Loucy (cell line): ENCODE measurements around the gene USP9Y.

Source experiments
- CTCF ChIP-seq: fragments of 200-600 bp; sonication (generic); conservative IDR thresholded peaks from 2 replicates; pipeline ENCODE4 v1.5.1; 2014; ENCODE audit warnings: mild to moderate bottlenecking, antibody characterized with exemption, low read length
- EZH2phosphoT487 ChIP-seq: fragments of 200-600 bp; IDR thresholded peaks from 2 replicates; pipeline ENCODE4 v1.6.1; 2018; ENCODE audit warnings: antibody characterized with exemption, mild to moderate bottlenecking, moderate library complexity, borderline replicate concordance

DNA sequence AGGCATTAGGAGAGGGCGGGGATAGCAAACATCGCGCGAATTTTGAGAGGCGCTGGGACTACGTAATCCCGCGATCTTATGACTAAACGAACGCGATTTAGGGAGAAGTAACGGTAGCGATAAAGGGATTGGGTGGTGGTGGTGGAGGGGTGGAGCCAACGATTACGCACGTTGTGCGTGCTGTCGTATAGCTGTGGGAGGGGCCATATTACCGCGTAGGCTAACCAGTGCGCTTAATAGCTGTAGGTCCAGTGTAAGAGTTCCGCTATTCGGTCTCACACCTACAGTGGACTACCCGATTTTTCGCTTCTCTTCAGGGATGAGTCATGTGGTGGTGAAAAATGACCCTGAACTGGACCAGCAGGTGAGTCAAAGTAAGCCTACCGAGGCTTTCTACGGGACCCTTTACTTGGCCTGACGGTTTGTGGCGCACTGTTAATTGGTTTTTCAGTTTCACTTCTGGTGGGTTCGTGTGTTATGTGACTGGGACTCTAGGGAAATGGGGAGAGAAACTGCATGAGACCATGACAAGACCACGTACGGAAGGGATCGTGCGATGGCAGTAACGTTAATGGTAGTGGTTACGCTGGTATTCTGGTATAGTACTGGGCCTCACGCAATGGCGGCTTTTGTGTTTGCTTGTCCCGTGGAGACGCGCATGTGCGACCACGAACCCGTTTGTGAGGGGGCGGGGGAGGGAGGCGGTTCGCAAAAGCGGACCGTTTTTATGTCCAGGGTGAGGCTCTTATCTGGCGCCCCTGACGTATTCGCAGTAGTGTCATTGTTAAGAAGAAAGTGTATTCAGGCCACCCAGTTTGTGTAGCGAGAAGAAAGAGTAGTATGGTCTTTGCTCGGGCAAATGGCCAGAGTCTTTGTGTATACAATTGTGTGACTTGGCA is 203.8 kb downstream of the USP9Y start, which contains the start of gene DDX3Y:
- TF ChIP-seq EZH2phosphoT487 = no peak
- no peak for TF ChIP-seq CTCF
